Kidney glomerular epithelial cell (primary cell): ENCODE measurements around the gene LDAH.
"Not testable (repeated sequence)": the region's sequence is repeated elsewhere in the genome, so short reads cannot be mapped to it uniquely, and the experiment has no call there.

Source experiments
- DNase-seq: peaks from one replicate; lab custom pipeline; 2025; lab: John Stamatoyannopoulos, UW

LDAH gene

DNA sequence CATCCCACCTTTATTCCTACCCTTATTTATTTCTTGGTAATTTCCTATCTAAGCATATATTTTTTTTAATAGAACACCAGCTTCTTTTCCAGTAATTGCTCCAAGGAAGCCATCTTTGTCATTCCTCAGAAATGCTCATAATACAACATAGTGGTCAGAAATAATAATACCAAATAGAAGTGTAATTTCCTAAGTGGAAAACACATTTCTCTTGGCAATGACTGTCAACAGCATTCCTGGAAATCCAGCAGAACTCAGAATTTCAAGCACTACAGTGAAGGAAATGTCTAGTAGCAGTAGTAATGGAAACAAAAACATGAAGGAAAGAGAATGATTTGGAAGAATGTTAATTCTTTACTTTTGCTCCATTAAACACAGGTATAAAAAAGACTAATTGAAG is 99.4 kb downstream of the LDAH start:
- DNase-seq = no peak

DNA sequence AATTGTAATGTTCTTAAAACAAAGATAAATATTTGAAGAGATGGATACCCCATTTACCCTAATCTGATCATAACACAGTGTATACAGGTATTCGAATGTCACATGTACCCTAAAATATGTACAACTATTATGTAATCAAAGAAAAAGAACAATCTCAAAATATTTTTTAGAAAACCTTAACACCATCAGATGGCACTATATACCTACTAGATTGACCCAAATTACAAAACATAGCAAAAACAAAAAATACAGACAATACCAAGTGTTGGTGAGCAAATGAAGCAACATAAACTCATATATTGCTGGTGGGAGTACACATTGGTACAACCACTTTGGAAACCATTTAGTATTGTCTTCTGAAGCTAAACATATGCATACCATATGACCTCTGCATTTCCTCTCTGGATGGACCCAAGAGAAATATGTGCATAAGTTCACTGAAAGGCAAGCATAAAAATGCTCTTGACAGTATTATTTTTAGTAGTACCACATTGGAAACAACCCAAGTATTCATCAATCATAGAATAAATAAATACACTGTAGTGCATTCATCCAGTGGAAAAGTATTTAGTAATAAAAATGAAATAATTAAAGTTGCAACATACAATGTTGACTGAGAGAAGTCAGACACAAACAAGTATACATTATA is 100.2 kb downstream of the LDAH start:
- no peak for DNase-seq

DNA sequence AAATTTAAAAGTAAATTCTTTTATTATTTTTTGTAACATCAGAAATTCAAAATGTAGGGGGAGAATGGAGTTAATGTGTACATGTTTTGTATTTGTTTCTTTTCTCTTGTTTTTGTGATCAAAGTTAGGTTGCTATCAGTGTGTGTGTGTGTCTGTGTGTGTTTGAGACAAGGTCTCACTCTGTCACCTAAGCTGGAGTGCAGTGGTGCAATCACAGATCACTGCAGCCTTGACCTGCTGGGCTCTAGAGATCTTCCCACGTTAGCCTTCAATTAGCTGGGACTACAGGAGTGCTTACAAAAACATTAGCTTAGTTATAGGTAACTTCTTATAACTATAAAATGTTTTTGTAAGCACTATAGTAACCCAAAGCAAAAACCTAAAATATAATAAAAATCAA is 105.3 kb downstream of the LDAH start:
- DNase-seq = no peak

DNA sequence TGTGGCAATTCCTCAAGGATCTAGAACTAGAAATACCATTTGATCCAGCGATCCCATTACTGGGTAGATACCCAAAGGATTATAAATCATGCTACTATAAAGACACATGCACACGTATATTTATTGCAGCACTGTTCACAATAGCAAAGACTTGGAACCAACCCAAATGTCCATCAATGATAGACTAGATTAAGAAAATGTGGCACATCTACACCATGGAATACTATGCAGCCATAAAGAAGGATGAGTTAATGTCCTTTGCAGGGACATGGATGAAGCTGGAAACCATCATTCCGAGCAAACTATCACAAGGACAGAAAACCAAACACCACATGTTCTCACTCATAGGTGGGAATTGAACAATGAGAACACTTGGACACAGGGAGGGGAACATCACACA is 106.7 kb downstream of the LDAH start:
- not testable (repeated sequence) for DNase-seq

DNA sequence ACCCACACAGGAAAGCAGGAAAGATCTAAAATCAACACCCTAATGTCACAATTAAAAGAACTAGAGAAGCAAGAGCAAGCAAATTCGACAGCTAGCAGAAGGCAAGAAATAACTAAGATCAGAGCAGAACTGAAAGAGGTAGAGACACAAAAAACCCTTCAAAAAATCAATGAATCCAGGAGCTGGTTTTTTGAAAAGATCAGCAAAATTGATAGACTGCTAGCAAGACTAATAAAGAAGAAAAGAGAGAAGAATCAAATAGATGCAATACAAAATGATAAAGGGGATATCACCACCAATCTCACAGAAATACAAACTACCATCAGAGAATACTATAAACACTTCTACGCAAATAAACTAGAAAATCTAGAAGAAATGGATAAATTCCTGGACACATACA is 108.5 kb downstream of the LDAH start:
- DNase-seq = not testable (repeated sequence)

DNA sequence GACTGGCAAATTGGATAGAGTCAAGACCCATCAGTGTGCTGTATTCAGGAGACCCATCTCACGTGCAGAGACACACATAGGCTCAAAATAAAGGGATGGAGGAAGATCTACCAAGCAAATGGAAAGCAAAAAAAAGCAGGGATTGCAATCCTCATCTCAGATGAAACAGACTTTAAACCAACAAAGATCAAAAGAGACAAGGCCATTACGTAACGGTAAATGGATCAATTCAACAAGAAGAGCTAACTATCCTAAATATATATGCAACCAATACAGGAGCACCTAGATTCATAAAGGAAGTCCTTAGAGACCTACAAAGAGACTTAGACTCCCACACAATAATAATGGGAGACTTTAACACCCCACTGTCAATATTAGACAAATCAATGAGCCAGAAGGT is 109.3 kb downstream of the LDAH start:
- not testable (repeated sequence) for DNase-seq

DNA sequence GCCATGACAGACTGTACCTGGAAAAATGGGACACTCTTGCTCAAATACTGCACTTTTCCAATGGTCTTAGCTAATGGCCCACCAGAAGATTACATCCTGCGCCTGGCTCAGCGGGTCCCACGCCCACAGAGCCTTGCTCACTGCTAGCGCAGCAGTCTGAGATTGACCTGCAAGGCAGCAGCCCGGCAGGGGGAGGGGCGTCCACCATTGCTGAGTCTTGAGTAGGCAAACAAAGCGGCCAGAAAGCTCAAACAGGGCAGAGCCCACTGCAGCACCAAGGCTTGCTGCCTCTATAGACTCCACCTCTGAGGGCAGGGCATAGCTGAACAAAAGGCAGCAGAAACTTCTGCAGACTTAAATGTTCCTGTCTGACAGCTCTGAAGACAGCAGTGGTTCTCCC is 111.3 kb downstream of the LDAH start:
- not testable (repeated sequence) for DNase-seq

DNA sequence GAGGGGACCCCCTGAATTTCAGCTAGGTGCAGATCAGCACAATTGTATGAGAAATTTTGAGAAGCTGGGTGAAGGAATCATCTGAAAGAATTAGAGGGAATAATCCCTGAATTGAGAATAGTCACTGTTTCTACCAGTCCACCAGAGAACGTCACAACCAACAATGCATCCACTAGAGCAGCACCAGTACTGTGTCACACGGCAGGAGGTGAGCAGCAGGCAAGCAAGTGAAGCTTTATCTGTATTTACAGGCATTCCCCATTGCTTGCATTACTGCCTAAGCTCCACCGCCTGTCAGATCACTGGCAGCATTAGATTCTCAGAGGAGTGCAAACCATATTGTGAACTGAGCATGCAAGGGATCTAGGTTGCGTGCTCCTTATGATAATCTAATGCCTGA is 115.3 kb downstream of the LDAH start:
- no peak for DNase-seq

DNA sequence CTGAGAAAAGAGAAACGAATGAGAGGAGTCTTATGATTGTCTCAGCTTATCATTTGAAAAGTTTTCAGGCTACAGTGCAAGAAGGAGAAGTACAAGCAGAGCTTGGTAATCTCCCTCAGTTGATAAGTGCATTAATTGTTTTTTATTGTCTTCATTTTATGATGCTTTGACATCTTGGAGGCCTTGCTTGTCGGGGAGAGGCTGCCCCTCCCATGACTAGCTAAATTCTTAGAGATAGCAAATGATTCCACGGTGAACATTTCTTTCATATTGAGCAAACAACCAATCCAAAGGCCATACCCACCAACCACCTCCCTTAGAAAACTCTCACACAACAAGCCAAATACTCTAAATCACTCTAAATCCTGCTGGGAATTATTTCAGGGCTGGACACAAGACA is 116.1 kb downstream of the LDAH start:
- DNase-seq = no peak

DNA sequence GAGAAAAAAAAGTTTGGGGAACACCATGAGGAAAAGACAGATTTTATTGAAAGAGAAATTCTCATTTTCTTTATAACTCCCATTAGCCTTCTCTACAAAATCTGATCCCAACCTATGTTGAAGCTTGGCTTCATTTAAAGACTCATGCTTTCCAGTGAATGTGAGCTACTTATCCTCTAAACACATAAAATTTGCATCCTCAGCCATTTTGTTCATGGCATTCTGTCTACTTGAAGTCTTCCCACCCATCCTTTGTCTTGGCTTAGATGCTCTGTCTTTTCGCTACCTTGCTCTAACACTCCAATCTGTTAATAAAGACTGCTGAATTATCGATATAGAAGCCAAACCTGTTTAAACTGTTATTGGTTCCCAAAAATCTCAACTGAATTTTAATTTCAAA is 116.7 kb downstream of the LDAH start:
- no peak for DNase-seq

DNA sequence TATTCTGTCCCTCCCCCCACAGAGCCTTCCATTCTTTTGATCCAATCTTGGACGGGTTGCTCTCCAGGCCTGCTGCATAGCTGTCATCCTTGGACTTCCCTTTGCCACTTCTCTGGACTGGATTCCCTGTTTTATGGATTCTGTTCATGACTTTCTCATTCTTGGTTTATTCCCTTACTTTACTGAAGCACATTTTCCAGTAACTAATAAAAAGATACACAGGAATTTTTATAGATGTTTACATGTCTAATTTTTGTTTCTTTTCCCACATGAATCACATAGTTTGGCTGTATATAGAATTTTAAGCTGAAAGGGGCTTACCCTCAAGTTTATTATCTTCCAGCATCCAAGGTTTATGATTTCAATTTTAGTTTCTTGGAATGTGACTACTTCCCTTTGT is 118.0 kb downstream of the LDAH start:
- no peak for DNase-seq

DNA sequence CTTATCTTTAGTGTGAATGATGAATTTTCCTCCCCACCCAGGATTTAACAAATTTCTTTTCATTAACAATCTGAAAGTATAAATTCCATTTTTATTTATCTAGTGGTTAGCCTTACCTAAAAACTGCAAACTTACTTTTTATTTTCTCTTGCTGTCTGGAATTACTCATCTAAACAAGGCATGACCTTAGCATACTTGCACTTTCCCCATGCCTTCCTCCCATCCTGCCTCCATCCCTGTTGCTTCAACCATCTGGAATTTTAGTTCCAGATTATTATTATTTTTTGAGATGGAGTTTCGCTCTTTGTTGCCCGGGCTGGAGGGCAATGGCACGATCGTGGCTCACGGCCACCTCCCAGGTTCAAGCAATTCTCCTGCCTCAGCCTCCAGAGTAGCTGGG is 120.3 kb downstream of the LDAH start:
- DNase-seq = no peak

DNA sequence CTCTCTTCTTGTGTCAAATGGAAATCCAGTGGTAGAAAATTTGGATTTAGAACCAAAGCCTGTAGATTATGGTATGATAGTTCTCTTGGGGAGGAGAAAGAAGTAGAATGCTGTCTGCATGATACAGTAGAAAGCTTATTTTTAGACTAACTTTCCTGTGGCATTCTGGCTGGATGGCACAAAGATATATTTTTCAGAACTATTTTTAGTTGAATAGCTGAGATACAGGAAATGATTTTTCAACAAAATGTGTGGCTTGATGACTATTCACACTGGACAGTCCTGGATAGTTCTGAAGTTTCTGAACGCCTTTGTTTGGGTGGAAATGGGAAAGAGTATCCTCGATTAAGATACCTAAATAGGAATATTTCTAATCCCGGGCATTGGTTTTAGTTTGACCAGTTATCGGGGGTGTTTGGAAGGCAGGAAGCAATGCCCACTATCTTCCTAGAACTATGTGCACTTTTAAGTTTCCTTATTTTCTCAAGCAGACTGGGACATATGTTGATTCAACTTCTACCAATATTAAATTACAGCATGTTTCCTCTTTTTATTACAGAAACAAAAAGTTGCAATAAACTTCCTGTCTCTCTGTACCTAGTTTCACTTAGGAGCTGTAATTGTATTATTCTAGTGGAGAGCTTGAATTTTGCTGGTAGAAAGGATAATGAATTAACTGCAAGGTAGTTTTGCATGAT is 123.8 kb downstream of the LDAH start:
- no peak for DNase-seq

DNA sequence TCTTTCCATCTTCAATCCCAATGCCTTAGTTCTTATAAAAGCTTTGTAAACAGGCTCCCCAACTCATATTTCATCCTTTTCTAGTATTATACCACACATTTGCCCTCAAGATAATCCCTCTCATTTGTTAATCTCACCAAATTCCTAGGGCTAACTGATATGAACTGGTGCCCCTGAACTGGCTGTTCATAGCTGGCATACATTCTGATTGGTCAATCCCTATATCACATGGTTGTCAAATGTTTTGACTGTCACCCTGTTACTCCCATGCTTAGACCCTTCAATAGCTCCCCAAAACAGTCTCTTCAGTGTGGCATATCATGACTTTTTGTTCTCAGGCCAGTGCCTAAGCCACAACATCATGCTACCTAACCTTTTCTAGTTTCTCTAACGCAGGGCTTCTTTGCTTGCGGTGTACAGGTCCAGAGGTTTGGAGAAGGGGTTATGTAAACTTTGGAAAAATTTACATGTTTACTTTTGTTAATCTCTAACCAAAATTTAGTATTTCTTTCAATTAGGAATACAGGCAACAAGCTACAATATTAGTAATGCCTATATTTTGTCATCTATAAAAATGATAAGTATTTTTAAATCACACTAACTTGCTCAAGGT is 125.5 kb downstream of the LDAH start:
- no peak for DNase-seq

DNA sequence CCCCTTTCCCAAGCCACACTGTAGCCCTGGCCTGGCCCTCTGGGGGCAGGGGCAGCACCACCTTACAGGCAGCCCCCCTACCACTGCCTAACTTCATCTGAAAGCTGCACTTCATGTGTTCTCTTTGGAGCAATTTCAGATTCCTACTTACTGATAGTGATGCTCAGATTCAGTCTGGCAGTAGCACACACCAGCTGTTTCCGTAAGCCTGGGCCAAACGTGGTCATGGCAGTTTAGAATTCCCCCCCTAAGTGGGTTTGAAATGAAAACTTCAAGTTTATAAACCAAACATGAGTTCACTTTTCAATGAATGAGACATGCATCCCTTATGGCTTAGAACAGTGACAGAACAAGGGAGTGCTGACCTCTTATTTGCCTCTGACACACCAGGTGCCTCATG is 126.5 kb downstream of the LDAH start:
- DNase-seq = no peak

DNA sequence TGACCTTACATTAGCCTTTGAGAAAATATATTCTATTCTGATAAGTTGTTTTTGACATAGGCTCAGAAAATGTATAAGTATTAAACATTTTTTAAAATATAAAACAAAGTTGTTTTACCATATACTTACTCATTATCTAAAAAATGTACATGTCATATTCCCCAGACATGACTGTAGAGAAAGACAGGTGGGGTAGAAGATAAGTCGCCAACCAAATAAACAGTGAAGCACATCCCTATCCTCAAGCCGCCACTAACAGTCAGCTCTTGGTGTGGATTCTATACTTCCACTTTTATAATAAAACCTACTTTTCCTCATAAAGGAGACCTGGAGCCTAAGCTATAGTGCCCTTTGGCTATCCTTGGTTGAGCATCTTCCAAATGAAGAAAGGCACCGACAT is 129.6 kb downstream of the LDAH start:
- DNase-seq = no peak

DNA sequence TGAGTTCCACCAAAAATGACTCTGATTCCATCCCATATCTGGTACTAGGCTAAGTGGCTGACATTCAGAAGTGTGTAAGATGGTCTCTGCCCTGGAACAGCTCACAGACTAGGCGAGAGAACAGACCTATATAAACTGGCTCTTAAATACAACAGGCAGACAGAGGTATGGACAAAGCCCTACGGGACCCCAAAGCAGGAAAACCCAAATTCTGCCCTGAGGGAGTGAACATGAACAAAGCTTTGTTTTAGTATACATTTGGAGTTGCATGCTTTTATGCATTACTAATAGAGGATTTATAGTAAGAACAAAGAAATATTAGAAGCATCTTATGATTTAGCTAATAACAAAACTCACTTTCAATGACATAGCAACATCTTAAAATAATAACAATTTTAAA is 130.8 kb downstream of the LDAH start:
- DNase-seq = no peak

DNA sequence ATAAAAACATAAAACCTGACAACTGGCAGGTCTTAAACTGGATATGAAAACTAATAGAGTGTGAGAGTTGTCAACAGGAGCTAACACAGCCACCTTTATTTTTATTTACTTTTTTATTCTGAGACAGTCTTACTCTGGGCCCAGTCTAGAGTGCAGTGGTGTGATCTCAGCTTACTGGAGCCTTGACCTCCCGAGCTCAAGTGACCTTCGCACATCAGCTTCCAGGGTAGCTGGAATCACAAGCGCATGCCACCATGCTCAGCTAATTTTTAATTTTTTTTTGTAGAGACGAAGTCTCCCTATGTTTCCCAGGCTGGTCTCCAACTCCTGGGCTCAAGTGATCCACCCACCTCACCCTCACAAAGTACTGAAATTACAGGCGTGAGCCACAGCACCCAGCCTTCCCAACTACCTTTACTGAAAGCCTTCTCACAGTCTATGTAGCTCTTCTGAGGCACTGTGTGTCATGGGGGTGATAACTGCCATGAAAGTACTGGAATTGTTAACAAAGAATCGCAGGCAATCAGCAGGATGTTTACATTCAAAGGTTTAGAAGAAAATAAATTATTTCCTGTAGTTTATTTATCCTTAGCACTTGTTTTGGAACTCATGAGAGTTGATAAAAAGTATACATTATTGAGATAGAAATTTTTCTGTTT is 131.7 kb downstream of the LDAH start:
- DNase-seq = no peak

DNA sequence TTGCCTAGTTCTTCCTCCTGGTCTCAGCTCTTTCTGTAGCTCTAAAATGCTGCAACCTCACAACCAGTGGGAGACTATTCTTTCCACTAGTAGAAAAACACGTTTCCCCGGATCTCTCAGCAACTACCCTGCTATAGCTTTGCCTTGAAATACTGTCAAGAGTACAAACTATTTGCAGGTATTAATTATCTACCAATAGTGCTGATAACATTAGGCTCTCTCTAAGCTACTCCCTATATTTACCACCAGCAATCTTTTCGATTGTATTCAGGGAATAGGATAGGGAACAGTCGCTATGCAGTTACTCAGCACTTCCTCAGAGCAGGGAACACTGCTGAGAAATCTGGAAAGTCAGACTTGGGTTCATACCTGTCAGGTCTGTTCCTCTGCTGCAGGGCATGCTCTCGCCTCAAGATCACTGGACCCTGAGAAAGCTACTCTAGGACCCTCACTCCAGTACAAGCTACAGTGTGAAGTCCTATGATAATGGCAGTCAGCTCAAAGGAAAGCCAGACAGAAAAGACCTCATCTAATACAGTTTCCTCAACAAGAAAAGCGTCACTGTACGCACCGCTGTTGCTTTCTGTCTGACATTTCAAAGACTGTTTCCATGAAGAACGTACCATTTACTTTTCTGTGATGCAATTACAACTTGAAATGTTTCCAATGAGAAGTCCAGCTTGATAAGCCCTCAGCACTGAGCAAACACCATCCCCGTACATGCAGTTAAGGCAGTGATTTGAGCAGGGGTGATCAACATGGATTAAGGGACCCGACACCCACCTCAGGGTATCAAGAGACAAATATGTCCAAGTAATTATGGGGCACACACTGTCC is 133.3 kb downstream of the LDAH start:
- DNase-seq = no peak

DNA sequence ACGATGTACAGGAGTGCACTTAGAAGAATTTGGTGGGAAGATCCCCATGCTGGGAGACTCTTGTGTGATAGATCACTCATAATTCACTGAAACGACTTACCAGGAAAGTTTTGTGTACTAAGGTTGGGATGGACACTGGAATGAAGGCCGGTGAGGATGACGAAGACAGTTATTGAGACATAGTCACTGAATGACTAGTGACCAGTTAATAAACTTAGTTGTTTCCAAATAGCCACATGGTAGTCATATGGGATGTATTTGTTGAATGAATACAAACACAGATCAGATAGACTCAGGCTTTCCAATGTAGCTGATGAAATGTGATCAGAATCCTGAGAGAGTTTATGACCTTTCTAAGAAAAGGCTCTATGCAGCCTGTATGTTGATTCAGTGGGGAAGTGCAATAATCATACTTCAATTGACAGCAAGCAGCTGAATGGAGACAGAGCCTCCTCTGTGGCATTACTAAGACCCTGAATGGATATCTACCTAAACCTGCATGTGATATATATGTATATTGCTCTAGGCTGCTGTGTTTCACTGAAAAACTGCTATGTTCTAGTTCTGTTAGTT is 135.6 kb downstream of the LDAH start:
- no peak for DNase-seq

DNA sequence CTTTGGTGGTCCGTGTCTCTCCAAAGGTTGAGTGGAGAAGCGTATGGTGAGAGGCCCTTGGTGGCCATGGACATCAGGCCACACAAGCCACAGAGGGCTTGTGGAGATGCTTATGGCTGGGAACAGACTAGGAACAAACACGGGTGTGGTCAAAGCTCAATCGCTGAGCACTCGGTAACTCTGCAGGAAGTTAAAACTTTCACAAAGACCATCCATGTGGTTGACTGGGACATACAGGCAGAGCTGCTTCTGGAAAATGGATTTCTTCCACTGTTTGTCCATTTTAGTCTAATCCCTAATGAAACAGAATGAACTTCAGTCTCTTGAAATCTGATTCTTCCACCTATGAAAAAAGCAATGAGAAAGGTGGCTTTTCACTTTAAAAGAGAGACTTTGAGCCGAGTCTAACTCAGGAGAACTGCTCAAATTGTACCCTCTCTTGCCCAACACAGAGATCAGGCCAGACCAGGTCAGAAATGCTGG is 138.3 kb downstream of the LDAH start:
- no peak for DNase-seq
